GM23338 (cell line): ENCODE data around the gene SYT14. TPM values are rescaled to one million over a fixed set of nuclear protein-coding genes. Genes with fewer than 3 reads are reported as not detected.

ENCODE experiments used
- ATAC-seq: fragments of 200-7000 bp; cut with Tn5 transposase; 3 replicates; pipeline ENCODE4 v1.9.1; 2020
- DNase-seq: peaks from one replicate; pipeline ENCODE4 v3.0.0-alpha.2; 2015; ENCODE audit warnings: low spot score
- H2AFZ ChIP-seq: fragments of 200-600 bp; sonication (generic); 2 replicates; pipeline ENCODE4 v1.8.0; 2016; ENCODE audit warnings: antibody characterized with exemption, mild to moderate bottlenecking, moderate library complexity
- H3F3A ChIP-seq: fragments of 200-600 bp; sonication (generic); replicated peaks from 2 replicates; pipeline ENCODE4 v1.8.0; 2017; ENCODE audit warnings: antibody characterized with exemption, mixed run types, low read depth
- H3K27ac ChIP-seq: fragments of 200-600 bp; sonication (generic); 2 replicates; pipeline ENCODE4 v1.6.1; 2016; ENCODE audit warnings: low read depth
- H3K27me3 ChIP-seq: fragments of 200-600 bp; sonication (generic); 2 replicates; pipeline ENCODE4 v1.8.0; 2016; ENCODE audit warnings: mild to moderate bottlenecking, mixed run types, moderate library complexity; ENCODE audit not compliant: insufficient read depth
- H3K36me3 ChIP-seq: fragments of 200-600 bp; sonication (generic); 2 replicates; pipeline ENCODE4 v1.8.0; 2016; ENCODE audit warnings: mild to moderate bottlenecking; ENCODE audit not compliant: insufficient read depth
- H3K4me1 ChIP-seq: fragments of 200-600 bp; sonication (generic); 2 replicates; pipeline ENCODE4 v1.8.0; 2016; ENCODE audit warnings: mild to moderate bottlenecking, moderate library complexity; ENCODE audit not compliant: insufficient read depth
- H3K4me2 ChIP-seq: fragments of 200-600 bp; sonication (generic); 2 replicates; pipeline ENCODE4 v1.7.1; 2017; ENCODE audit warnings: mixed run types
- H3K4me3 ChIP-seq: fragments of 200-600 bp; sonication (generic); 2 replicates; pipeline ENCODE4 v1.6.1; 2016; ENCODE audit warnings: mixed run types
- H3K79me2 ChIP-seq: fragments of 200-600 bp; sonication (generic); replicated peaks from 2 replicates; pipeline ENCODE4 v1.8.0; 2017; ENCODE audit warnings: mild to moderate bottlenecking; ENCODE audit not compliant: insufficient read depth
- H3K9me2 ChIP-seq: fragments of 200-600 bp; sonication (generic); 2 replicates; pipeline ENCODE4 v1.8.0; 2017; ENCODE audit not compliant: insufficient read depth
- H4K20me1 ChIP-seq: fragments of 200-600 bp; sonication (generic); replicated peaks from 2 replicates; pipeline ENCODE4 v1.8.0; 2017; ENCODE audit warnings: mild to moderate bottlenecking; ENCODE audit not compliant: insufficient read depth
- H3K27ac Mint-ChIP-seq: 2 replicates; pipeline ENCODE4 v1.8.0; 2020; ENCODE audit warnings: inconsistent platforms, mild to moderate bottlenecking, moderate library complexity, mixed read lengths
- H3K27me3 Mint-ChIP-seq: 3 replicates; pipeline ENCODE4 v1.8.0; 2022; ENCODE audit warnings: low read depth, mild to moderate bottlenecking, moderate library complexity, mixed read lengths, inconsistent platforms; ENCODE audit not compliant: insufficient read depth, poor library complexity
- H3K36me3 Mint-ChIP-seq: 3 replicates; pipeline ENCODE4 v1.8.0; 2021; ENCODE audit warnings: low read depth, mild to moderate bottlenecking, inconsistent platforms, moderate library complexity, mixed read lengths
- H3K4me1 Mint-ChIP-seq: 3 replicates; pipeline ENCODE4 v1.8.0; 2020; ENCODE audit warnings: mild to moderate bottlenecking, inconsistent platforms, mixed read lengths
- H3K4me3 Mint-ChIP-seq: 3 replicates; pipeline ENCODE4 v1.8.0; 2021; ENCODE audit warnings: moderate library complexity, mild to moderate bottlenecking, inconsistent platforms, mixed read lengths
- H3K9me3 Mint-ChIP-seq: 3 replicates; pipeline ENCODE4 v1.8.0; 2020; ENCODE audit warnings: moderate library complexity, mild to moderate bottlenecking, inconsistent platforms, mixed read lengths
- CREB1 ChIP-seq: fragments of 250-450 bp; sonication (Bioruptor Pico); IDR thresholded peaks from 2 replicates; pipeline ENCODE4 v1.5.0; 2020; ENCODE audit warnings: low read depth, mild to moderate bottlenecking, moderate library complexity
- EZH2 ChIP-seq: fragments of 200-600 bp; sonication (generic); IDR thresholded peaks from one replicate; pipeline ENCODE4 v1.8.0; 2017; ENCODE audit warnings: antibody characterized with exemption, mild to moderate bottlenecking, low read depth; ENCODE audit not compliant: unreplicated experiment
- EZH2phosphoT487 ChIP-seq: fragments of 200-600 bp; sonication (generic); IDR thresholded peaks from one replicate; pipeline ENCODE4 v1.8.1; 2018; ENCODE audit warnings: antibody characterized with exemption; ENCODE audit not compliant: unreplicated experiment
- JUNB ChIP-seq: IDR thresholded peaks from one replicate; pipeline ENCODE4 v1.6.1; 2016; ENCODE audit warnings: antibody characterized with exemption; ENCODE audit not compliant: unreplicated experiment
- NANOG ChIP-seq: IDR thresholded peaks from 2 replicates; pipeline ENCODE4 v1.6.1; 2016; ENCODE audit warnings: antibody characterized with exemption, borderline replicate concordance
- POLR2AphosphoS5 ChIP-seq: IDR thresholded peaks from 2 replicates; pipeline ENCODE4 v1.6.1; 2016; ENCODE audit warnings: antibody characterized with exemption, low read depth
- STAT1 ChIP-seq: IDR thresholded peaks from one replicate; pipeline ENCODE4 v1.6.1; 2016; ENCODE audit warnings: antibody characterized with exemption; ENCODE audit not compliant: unreplicated experiment
- ZNF114 ChIP-seq: fragments of 250-450 bp; sonication (Bioruptor Pico); IDR thresholded peaks from 2 replicates; pipeline ENCODE4 v1.5.0; 2020; ENCODE audit warnings: mild to moderate bottlenecking, moderate library complexity
- ZNF331 ChIP-seq: fragments of 250-450 bp; sonication (Bioruptor Pico); IDR thresholded peaks from 2 replicates; pipeline ENCODE4 v1.5.0; 2020; ENCODE audit warnings: low read depth, mild to moderate bottlenecking, moderate library complexity
- polyA plus RNA-seq: library from polyadenylated mRNA; unstranded; fragments of >200 nt; fragmentation: Nextera tagmentation; extraction: Ambion mirVana; gene quantifications from 2 replicates; pipeline ENCODE4 v1.2.1, GENCODE V29; 2016
- total RNA-seq: library from RNA; depleted of rRNA; stranded (reverse); fragments of >200 nt; shearing (Covaris generic); gene quantifications from 2 replicates; pipeline ENCODE4 v1.2.3, GENCODE V29; 2014
- TF ChIP-seq, protein P1 (sequence below): fragments of 250-450 bp; sonication (Bioruptor Pico); IDR thresholded peaks from 2 replicates; pipeline ENCODE4 v1.5.0; 2020; ENCODE audit warnings: mild to moderate bottlenecking, moderate library complexity
- TF ChIP-seq, protein P2 (sequence below): IDR thresholded peaks from 2 replicates; pipeline ENCODE4 v1.6.1; 2016; ENCODE audit warnings: antibody characterized with exemption
- TF ChIP-seq, protein P3 (sequence below): IDR thresholded peaks from one replicate; pipeline ENCODE4 v1.6.1; 2018; ENCODE audit warnings: antibody characterized with exemption; ENCODE audit not compliant: unreplicated experiment
- TF ChIP-seq, protein P4 (sequence below), 2 experiments: fragments of 200-600 bp in 1 of 2; sonication (generic) in 1 of 2; conservative IDR thresholded peaks; 2 replicates each; pipeline versions ENCODE4 v1.5.1 to v1.6.1; 2016 to 2017; ENCODE audit warnings: antibody characterized with exemption in 2 of 2, low read depth in 2 of 2, mild to moderate bottlenecking in 2 of 2, moderate library complexity in 1 of 2

SYT14 gene
- total and polyA plus RNA-seq, 2 experiments from 2014 or later = 5.2 to 22.4 TPM

DNA sequence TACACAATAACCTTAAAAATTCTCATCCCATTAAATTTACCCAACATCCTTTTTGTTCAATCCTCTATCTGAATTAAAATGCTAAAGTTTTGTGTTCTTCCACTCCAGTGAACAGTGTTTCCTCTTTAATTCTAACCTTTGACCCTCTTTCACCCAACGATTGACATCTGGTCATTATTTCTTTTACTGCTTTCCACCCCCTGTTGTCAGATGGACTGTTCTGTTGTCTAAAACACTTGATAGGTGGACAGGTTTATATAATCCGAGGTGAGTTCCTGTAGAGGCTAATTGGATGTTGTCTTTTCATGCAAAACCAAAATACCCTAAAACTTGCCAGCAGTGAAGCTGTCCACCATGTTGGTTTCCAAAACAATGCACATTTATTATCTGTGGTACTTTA, 221.2 kb downstream of the SYT14 start:
- H3K36me3 Mint-ChIP-seq = no peaks in the 10 kb centered on the region
- H3K27ac Mint-ChIP-seq = no peak overlapping the region
- DNase-seq (no peak), ATAC-seq (no peak)
- no peaks in the 10 kb centered on the region for H3K27me3 Mint-ChIP-seq
- Histone ChIP-seq H3K27me3 (no peaks in the 10 kb centered on the region), H2AFZ (no peak overlapping the region), H3K4me3 (no peak overlapping the region), H3K27ac (no peak overlapping the region), H4K20me1 (no peaks in the 10 kb centered on the region), H3K4me1 (no peaks in the 10 kb centered on the region), H3F3A (no peaks in the 10 kb centered on the region), H3K79me2 (no peaks in the 10 kb centered on the region), H3K9me2 (no peaks in the 10 kb centered on the region), H3K4me2 (no peak overlapping the region), H3K36me3 (no peaks in the 10 kb centered on the region)
- no peak for TF ChIP-seq ZNF331
- no peak for TF ChIP-seq ZNF114 (CRISPR knock-in tag)
- TF ChIP-seq EZH2phosphoT487 = no peak
- TF ChIP-seq, protein P1, sequence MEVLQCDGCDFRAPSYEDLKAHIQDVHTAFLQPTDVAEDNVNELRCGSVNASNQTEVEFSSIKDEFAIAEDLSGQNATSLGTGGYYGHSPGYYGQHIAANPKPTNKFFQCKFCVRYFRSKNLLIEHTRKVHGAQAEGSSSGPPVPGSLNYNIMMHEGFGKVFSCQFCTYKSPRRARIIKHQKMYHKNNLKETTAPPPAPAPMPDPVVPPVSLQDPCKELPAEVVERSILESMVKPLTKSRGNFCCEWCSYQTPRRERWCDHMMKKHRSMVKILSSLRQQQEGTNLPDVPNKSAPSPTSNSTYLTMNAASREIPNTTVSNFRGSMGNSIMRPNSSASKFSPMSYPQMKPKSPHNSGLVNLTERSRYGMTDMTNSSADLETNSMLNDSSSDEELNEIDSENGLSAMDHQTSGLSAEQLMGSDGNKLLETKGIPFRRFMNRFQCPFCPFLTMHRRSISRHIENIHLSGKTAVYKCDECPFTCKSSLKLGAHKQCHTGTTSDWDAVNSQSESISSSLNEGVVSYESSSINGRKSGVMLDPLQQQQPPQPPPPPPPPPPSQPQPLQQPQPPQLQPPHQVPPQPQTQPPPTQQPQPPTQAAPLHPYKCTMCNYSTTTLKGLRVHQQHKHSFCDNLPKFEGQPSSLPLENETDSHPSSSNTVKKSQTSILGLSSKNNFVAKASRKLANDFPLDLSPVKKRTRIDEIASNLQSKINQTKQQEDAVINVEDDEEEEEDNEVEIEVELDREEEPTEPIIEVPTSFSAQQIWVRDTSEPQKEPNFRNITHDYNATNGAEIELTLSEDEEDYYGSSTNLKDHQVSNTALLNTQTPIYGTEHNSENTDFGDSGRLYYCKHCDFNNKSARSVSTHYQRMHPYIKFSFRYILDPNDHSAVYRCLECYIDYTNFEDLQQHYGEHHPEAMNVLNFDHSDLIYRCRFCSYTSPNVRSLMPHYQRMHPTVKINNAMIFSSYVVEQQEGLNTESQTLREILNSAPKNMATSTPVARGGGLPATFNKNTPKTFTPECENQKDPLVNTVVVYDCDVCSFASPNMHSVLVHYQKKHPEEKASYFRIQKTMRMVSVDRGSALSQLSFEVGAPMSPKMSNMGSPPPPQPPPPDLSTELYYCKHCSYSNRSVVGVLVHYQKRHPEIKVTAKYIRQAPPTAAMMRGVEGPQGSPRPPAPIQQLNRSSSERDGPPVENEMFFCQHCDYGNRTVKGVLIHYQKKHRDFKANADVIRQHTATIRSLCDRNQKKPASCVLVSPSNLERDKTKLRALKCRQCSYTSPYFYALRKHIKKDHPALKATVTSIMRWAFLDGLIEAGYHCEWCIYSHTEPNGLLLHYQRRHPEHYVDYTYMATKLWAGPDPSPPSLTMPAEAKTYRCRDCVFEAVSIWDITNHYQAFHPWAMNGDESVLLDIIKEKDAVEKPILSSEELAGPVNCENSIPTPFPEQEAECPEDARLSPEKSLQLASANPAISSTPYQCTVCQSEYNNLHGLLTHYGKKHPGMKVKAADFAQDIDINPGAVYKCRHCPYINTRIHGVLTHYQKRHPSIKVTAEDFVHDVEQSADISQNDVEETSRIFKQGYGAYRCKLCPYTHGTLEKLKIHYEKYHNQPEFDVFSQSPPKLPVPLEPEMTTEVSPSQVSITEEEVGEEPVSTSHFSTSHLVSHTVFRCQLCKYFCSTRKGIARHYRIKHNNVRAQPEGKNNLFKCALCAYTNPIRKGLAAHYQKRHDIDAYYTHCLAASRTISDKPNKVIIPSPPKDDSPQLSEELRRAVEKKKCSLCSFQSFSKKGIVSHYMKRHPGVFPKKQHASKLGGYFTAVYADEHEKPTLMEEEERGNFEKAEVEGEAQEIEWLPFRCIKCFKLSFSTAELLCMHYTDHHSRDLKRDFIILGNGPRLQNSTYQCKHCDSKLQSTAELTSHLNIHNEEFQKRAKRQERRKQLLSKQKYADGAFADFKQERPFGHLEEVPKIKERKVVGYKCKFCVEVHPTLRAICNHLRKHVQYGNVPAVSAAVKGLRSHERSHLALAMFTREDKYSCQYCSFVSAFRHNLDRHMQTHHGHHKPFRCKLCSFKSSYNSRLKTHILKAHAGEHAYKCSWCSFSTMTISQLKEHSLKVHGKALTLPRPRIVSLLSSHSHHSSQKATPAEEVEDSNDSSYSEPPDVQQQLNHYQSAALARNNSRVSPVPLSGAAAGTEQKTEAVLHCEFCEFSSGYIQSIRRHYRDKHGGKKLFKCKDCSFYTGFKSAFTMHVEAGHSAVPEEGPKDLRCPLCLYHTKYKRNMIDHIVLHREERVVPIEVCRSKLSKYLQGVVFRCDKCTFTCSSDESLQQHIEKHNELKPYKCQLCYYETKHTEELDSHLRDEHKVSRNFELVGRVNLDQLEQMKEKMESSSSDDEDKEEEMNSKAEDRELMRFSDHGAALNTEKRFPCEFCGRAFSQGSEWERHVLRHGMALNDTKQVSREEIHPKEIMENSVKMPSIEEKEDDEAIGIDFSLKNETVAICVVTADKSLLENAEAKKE (CRISPR knock-in tag) = no peak
- TF ChIP-seq, protein P2, sequence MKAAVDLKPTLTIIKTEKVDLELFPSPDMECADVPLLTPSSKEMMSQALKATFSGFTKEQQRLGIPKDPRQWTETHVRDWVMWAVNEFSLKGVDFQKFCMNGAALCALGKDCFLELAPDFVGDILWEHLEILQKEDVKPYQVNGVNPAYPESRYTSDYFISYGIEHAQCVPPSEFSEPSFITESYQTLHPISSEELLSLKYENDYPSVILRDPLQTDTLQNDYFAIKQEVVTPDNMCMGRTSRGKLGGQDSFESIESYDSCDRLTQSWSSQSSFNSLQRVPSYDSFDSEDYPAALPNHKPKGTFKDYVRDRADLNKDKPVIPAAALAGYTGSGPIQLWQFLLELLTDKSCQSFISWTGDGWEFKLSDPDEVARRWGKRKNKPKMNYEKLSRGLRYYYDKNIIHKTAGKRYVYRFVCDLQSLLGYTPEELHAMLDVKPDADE = no peak
- no peak for TF ChIP-seq POLR2AphosphoS5
- TF ChIP-seq, protein P3, sequence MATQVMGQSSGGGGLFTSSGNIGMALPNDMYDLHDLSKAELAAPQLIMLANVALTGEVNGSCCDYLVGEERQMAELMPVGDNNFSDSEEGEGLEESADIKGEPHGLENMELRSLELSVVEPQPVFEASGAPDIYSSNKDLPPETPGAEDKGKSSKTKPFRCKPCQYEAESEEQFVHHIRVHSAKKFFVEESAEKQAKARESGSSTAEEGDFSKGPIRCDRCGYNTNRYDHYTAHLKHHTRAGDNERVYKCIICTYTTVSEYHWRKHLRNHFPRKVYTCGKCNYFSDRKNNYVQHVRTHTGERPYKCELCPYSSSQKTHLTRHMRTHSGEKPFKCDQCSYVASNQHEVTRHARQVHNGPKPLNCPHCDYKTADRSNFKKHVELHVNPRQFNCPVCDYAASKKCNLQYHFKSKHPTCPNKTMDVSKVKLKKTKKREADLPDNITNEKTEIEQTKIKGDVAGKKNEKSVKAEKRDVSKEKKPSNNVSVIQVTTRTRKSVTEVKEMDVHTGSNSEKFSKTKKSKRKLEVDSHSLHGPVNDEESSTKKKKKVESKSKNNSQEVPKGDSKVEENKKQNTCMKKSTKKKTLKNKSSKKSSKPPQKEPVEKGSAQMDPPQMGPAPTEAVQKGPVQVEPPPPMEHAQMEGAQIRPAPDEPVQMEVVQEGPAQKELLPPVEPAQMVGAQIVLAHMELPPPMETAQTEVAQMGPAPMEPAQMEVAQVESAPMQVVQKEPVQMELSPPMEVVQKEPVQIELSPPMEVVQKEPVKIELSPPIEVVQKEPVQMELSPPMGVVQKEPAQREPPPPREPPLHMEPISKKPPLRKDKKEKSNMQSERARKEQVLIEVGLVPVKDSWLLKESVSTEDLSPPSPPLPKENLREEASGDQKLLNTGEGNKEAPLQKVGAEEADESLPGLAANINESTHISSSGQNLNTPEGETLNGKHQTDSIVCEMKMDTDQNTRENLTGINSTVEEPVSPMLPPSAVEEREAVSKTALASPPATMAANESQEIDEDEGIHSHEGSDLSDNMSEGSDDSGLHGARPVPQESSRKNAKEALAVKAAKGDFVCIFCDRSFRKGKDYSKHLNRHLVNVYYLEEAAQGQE = no peak
- TF ChIP-seq, protein P4, sequence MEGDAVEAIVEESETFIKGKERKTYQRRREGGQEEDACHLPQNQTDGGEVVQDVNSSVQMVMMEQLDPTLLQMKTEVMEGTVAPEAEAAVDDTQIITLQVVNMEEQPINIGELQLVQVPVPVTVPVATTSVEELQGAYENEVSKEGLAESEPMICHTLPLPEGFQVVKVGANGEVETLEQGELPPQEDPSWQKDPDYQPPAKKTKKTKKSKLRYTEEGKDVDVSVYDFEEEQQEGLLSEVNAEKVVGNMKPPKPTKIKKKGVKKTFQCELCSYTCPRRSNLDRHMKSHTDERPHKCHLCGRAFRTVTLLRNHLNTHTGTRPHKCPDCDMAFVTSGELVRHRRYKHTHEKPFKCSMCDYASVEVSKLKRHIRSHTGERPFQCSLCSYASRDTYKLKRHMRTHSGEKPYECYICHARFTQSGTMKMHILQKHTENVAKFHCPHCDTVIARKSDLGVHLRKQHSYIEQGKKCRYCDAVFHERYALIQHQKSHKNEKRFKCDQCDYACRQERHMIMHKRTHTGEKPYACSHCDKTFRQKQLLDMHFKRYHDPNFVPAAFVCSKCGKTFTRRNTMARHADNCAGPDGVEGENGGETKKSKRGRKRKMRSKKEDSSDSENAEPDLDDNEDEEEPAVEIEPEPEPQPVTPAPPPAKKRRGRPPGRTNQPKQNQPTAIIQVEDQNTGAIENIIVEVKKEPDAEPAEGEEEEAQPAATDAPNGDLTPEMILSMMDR (conservative IDR thresholded peaks at IDR 0.05; ENCODE audit: low read depth in 2 of 2) = no peak
- TF ChIP-seq JUNB = no peak
- TF ChIP-seq EZH2 = no peak
- no peak for TF ChIP-seq NANOG
- TF ChIP-seq STAT1 = no peak
- no peak for TF ChIP-seq CREB1 (CRISPR knock-in tag)
- H3K4me1 Mint-ChIP-seq = no peaks in the 10 kb centered on the region
- H3K9me3 Mint-ChIP-seq = no peaks in the 10 kb centered on the region
- no peak overlapping the region for H3K4me3 Mint-ChIP-seq
